Smooth muscle cell (in vitro differentiated cells): ENCODE data around the gene ABHD16A. TPM values are rescaled to one million over a fixed set of nuclear protein-coding genes. Genes with fewer than 3 reads are reported as not detected.
A peak's percentile ranks its signal among the peaks of the same experiment; 100 is the strongest.

Source experiments
- DNase-seq: peaks from one replicate; lab custom pipeline; 2025; ENCODE audit not compliant: unreplicated experiment; lab: John Stamatoyannopoulos, UW
- H2AFZ ChIP-seq: fragments of 200-600 bp; sonication (generic); 2 replicates; pipeline ENCODE4 v1.6.0; 2016; ENCODE audit warnings: antibody characterized with exemption, low read depth, mild to moderate bottlenecking
- H3F3A ChIP-seq: fragments of 200-600 bp; sonication (generic); 2 replicates; pipeline ENCODE4 v1.6.0; 2017; ENCODE audit warnings: antibody characterized with exemption, low read depth
- H3K27ac ChIP-seq: fragments of 200-600 bp; sonication (generic); 2 replicates; pipeline ENCODE4 v1.5.1; 2016; ENCODE audit warnings: low read depth, mild to moderate bottlenecking
- H3K27me3 ChIP-seq: fragments of 200-600 bp; sonication (generic); 2 replicates; pipeline ENCODE4 v1.6.1; 2016; ENCODE audit warnings: low read depth, mild to moderate bottlenecking
- H3K36me3 ChIP-seq: fragments of 200-600 bp; sonication (generic); 2 replicates; pipeline ENCODE4 v1.5.1; 2016; ENCODE audit warnings: low read depth
- H3K4me1 ChIP-seq: fragments of 200-600 bp; sonication (generic); 2 replicates; pipeline ENCODE4 v1.5.1; 2016; ENCODE audit warnings: low read depth
- H3K4me2 ChIP-seq: fragments of 200-600 bp; sonication (generic); 2 replicates; pipeline ENCODE4 v1.6.0; 2016; ENCODE audit warnings: mild to moderate bottlenecking
- H3K4me3 ChIP-seq: fragments of 200-600 bp; sonication (generic); 2 replicates; pipeline ENCODE4 v1.5.1; 2016; ENCODE audit warnings: mild to moderate bottlenecking
- H3K79me2 ChIP-seq: fragments of 200-600 bp; sonication (generic); 2 replicates; pipeline ENCODE4 v1.6.0; 2016; ENCODE audit warnings: low read depth, mild to moderate bottlenecking
- H3K9ac ChIP-seq: fragments of 200-600 bp; sonication (generic); 2 replicates; pipeline ENCODE4 v1.6.0; 2016; ENCODE audit warnings: low read depth
- H3K9me3 ChIP-seq: fragments of 200-600 bp; sonication (generic); replicated peaks from 2 replicates; pipeline ENCODE4 v1.5.1; 2016; ENCODE audit warnings: low read depth
- H4K20me1 ChIP-seq: fragments of 200-600 bp; sonication (generic); 2 replicates; pipeline ENCODE4 v1.6.0; 2016; ENCODE audit warnings: low read depth
- WGBS: methylation state at CpG from one replicate; pipeline ENCODE4 v1.1.7; 2016; ENCODE audit warnings: low lambda C conversion rate; 5-methylcytosine and 5-hydroxymethylcytosine counted together
- polyA plus RNA-seq: library from polyadenylated mRNA; unstranded; fragments of >200 nt; fragmentation: Nextera tagmentation; extraction: Ambion mirVana; gene quantifications from 2 replicates; pipeline ENCODE4 v1.2.1, GENCODE V29; 2016
- total RNA-seq: library from RNA; depleted of rRNA; stranded (reverse); fragments of >200 nt; gene quantifications from 2 replicates; pipeline ENCODE4 v1.2.3, GENCODE V29; 2014
- TF ChIP-seq, protein P1 (sequence below): fragments of 200-600 bp; sonication (generic); IDR thresholded peaks from 2 replicates; pipeline ENCODE4 v1.5.1; 2017; ENCODE audit warnings: borderline replicate concordance, mild to moderate bottlenecking, antibody characterized with exemption; ENCODE audit not compliant: insufficient read depth, poor library complexity, severe bottlenecking

ABHD16A gene
- total and polyA plus RNA-seq, 2 experiments from 2014 or later: 24.9 to 39.9 TPM

DNA sequence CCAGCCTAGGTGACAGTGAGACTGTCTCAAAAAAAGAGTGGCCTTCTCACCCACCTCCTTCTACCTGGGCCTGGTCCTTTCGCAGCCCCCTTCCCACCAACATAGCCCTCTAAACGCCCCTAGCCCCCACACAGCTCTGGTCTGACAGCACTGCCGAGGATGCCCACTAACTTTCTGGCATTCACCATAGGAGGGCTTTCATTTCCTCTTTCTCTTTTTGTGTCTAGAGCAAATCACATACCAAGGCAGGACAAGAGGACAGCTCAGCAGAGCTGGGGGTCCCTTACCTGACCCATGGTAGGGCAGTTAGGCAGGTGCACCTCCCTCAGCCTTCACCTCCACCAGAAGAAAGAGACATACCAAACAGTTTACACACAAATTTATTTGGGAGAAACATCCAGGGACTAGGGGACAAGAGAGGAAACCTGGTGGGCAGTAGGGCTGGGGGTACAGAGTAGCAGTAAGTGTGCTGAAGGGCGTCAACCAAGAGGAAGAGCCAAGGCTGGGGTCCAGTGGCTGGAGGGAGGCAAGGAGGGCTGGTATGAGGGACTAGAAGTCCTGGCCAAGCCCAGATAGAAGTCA lies 26.7 kb downstream of the ABHD16A start:
- H3K27me3 ChIP-seq: no peaks in the 10 kb centered on the region
- H3F3A ChIP-seq: peaks cover 7% of the 10 kb centered on the region
- 84% methylated on average over 4 of the region's 4 CpGs for WGBS
- H2AFZ ChIP-seq: no peak overlapping the region
- no peaks in the 10 kb centered on the region for H3K36me3 ChIP-seq
- no peak overlapping the region for H3K4me2 ChIP-seq
- no peak overlapping the region for H3K9ac ChIP-seq
- peaks cover 5% of the 10 kb centered on the region for H3K4me1 ChIP-seq
- no peak overlapping the region for H3K4me3 ChIP-seq
- TF ChIP-seq, protein P1, sequence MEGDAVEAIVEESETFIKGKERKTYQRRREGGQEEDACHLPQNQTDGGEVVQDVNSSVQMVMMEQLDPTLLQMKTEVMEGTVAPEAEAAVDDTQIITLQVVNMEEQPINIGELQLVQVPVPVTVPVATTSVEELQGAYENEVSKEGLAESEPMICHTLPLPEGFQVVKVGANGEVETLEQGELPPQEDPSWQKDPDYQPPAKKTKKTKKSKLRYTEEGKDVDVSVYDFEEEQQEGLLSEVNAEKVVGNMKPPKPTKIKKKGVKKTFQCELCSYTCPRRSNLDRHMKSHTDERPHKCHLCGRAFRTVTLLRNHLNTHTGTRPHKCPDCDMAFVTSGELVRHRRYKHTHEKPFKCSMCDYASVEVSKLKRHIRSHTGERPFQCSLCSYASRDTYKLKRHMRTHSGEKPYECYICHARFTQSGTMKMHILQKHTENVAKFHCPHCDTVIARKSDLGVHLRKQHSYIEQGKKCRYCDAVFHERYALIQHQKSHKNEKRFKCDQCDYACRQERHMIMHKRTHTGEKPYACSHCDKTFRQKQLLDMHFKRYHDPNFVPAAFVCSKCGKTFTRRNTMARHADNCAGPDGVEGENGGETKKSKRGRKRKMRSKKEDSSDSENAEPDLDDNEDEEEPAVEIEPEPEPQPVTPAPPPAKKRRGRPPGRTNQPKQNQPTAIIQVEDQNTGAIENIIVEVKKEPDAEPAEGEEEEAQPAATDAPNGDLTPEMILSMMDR: no peak
- no peaks in the 10 kb centered on the region for H4K20me1 ChIP-seq
- no peaks in the 10 kb centered on the region for H3K79me2 ChIP-seq
- DNase-seq: no peak
- H3K9me3 ChIP-seq: no peaks in the 10 kb centered on the region
- no peak overlapping the region for H3K27ac ChIP-seq

DNA sequence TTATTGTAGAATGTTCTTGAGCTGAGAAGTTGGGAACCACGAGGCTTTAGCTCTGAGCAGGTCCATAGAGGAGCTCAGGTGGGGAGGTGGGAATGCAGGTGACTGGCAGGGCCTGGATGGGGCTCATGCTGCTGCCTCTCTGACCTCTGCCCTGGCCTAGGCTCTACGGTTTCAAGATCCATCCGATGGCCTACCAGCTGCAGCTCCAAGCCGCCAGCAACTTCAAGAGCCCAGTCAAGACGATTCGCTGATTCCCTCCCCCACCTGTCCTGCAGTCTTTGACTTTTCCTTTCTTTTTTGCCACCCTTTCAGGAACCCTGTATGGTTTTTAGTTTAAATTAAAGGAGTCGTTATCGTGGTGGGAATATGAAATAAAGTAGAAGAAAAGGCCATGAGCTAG lies 33.4 kb downstream of the ABHD16A start, which contains the start of gene LY6G5B:
LY6G5B (plus strand) TSS at position 301 of the 400 bp plus-strand sequence. CDS start 975 bp downstream, outside the sequence.
- WGBS: 94% methylated on average over 8 of the region's 8 CpGs
- H3K36me3 ChIP-seq: no peaks in the 10 kb centered on the region
- TF ChIP-seq, protein P1: no peak

DNA sequence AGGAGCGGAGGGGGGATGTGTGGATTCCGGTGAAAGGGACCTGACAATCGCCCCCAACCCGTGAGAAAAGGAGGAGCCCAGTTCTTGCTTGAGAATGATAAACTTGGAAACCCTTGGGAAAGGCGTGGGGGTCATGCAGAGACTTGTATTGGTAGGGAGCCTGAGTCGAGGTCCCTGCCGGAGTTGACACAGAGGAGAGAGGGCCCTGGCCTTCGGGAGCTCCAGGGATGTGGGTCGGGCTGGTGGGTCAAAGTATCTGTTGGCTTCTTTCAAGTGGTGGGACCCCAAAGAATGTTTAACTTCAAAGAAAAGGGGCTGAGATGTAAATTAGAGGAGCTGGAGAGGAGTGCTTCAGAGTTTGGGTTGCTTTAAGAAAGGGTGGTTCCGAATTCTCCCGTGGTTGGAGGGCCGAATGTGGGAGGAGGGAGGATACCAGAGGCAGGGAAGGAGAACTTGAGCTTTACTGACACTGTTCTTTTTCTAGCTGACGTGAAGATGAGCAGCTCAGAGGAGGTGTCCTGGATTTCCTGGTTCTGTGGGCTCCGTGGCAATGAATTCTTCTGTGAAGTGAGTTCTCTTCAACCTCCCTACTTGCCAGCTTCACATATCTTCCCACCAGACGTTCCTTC lies 36.7 kb downstream of the ABHD16A start:
- Histone ChIP-seq H3K4me2 (peak overlapping the region; percentile 93), H3K27ac (peak overlapping the region; percentile 89), H3K27me3 (no peaks in the 10 kb centered on the region), H3K79me2 (peaks cover 40% of the 10 kb centered on the region), H3F3A (peaks cover 7% of the 10 kb centered on the region), H4K20me1 (peaks cover 3% of the 10 kb centered on the region), H3K36me3 (no peaks in the 10 kb centered on the region), H3K9ac (peak overlapping the region; percentile 96), H3K4me3 (peak overlapping the region; percentile 99), H3K4me1 (peaks cover 12% of the 10 kb centered on the region), H3K9me3 (no peaks in the 10 kb centered on the region), H2AFZ (peak overlapping the region; percentile 34)
- no peak for DNase-seq
- 7% methylated on average over 15 of the region's 15 CpGs for WGBS
- TF ChIP-seq, protein P1: no peak

More for the DNA sequence above, 33.4 kb downstream of the ABHD16A start, which contains the start of gene LY6G5B:
- no peak within 1 kb of the TSS for H3K4me2 ChIP-seq
- no peak for DNase-seq
- no peak within 1 kb of the TSS for H3K4me3 ChIP-seq
- H3K27ac ChIP-seq: no peak within 1 kb of the TSS
- no peak within 1 kb of the TSS for H3K9ac ChIP-seq
- H3K4me1 ChIP-seq: peaks cover 8% of the 10 kb centered on the region
- peaks cover 3% of the 10 kb centered on the region for H4K20me1 ChIP-seq
- peaks cover 29% of the 10 kb centered on the region for H3K79me2 ChIP-seq
- H3K27me3 ChIP-seq: no peaks in the 10 kb centered on the region
- H3F3A ChIP-seq: peaks cover under 1% of the 10 kb centered on the region
- H3K9me3 ChIP-seq: no peaks in the 10 kb centered on the region
- no peak within 1 kb of the TSS for H2AFZ ChIP-seq
